ENCODE results near the gene RSRC2. TPM values are rescaled to one million over a fixed set of nuclear protein-coding genes. Genes with fewer than 3 reads are reported as not detected.
A peak's percentile ranks its signal among the peaks of the same experiment; 100 is the strongest.

Gene RSRC2
- total and polyA plus RNA-seq, 9 of the 15 experiments (the other 6 are each of a cell fraction or from before 2014, with no cell fraction given), result 52.6 to 123 (median 80.3) TPM

- TF ChIP-seq POU5F1 (IDR thresholded peaks at IDR 0.05; ENCODE audit: borderline replicate concordance, low read depth, low read length, partially characterized antibody) (peak; percentile 95), ZNF695 (CRISPR knock-in tag; IDR thresholded peaks at IDR 0.05) (no peak), CCNT2 (IDR thresholded peaks at IDR 0.05; ENCODE audit: borderline replicate concordance, extremely low read depth, insufficient read length, low read depth, low read length) (peak; percentile 12), ATF1 (CRISPR knock-in tag; IDR thresholded peaks at IDR 0.05) (no peak), ATF1 (tag; IDR thresholded peaks at IDR 0.05) (peak; percentile 34; the same call in 1 of the 2 replicates), ZBTB43 (CRISPR knock-in tag; IDR thresholded peaks at IDR 0.05) (peak; percentile 26; the same call in 1 of the 2 replicates), CXXC5 (CRISPR knock-in tag; IDR thresholded peaks at IDR 0.05) (peak; percentile 65), GATAD2A (IDR thresholded peaks at IDR 0.05) (no peak)
Measured at GRCh38 chr12:122526683-122527477, at the start of gene RSRC2, which contains the start of gene KNTC1 (continued).

GRCh38 chr12:122571821-122572220 is 45.1 kb upstream of the RSRC2 start:
- Histone ChIP-seq H3K4me3 (no peak overlapping the region), H3K9me1 (ENCODE audit: control insufficient read depth, insufficient read depth, low read length) (no peaks in the 10 kb centered on the region), H3K27ac (ENCODE audit: extremely low read depth, low read depth, low read length) (no peak overlapping the region), H3K79me2 (ENCODE audit: control insufficient read depth, insufficient read depth, low read length) (no peaks in the 10 kb centered on the region), H3K9ac (ENCODE audit: insufficient read depth in 1 of 2, low read depth in 2 of 2, low read length in 2 of 2) (no peak overlapping the region), H3K36me3 (ENCODE audit: control insufficient read depth, insufficient read depth, low read length) (peaks cover 92% of the 10 kb centered on the region), H4K20me1 (replicated peaks; ENCODE audit: control insufficient read depth, insufficient read depth, low read length) (no peaks in the 10 kb centered on the region), H3K4me1 (replicated peaks in 1 of 2; ENCODE audit: control insufficient read depth in 2 of 2, insufficient read depth in 2 of 2, low read length in 2 of 2) (no peaks in the 10 kb centered on the region), H3K9me3 (replicated peaks; ENCODE audit: control insufficient read depth, insufficient read depth, low read depth, low read length) (no peaks in the 10 kb centered on the region), H3K27me3 (ENCODE audit: control insufficient read depth in 2 of 2, insufficient read depth in 2 of 2, low read length in 2 of 2) (no peaks in the 10 kb centered on the region), H3K4me2 (ENCODE audit: insufficient read depth, low read length) (no peak overlapping the region), H2AFZ (ENCODE audit: low read depth, low read length) (no peak overlapping the region)
- ChIA-PET POLR2A (interaction anchor here (0.6 kb wide), 1 partner anchor 9 kb away, joined by 3 read pairs; no protein-coding TSS in a partner anchor), CTCF (ENCODE audit: low intra/inter-chr PET ratio) (no interaction called here)
- ATAC-seq (no peak), DNase-seq (ENCODE audit: extremely low read depth in 1 of 4, low spot score in 3 of 4) (no peak), FAIRE-seq (no peak)
- 92% methylated on average over 6 of the region's 6 CpGs for WGBS (ENCODE audit: insufficient coverage, low coverage, missing lambda C conversion rate)
- BruUV-seq (replicated peaks), result no TSS peak
- in situ Hi-C loops (cut with MboI) (no loop called here), intact Hi-C loops (cut with micrococcal nuclease) (no loop called here)
- TF ChIP-seq ARID1B (IDR thresholded peaks at IDR 0.05), result no peak
- no peak for TF ChIP-seq HOXB6 (CRISPR knock-in tag; IDR thresholded peaks at IDR 0.05; ENCODE audit: borderline replicate concordance)
- TF ChIP-seq PPARD (CRISPR knock-in tag; IDR thresholded peaks at IDR 0.05), result no peak
- TF ChIP-seq MEIS2 (IDR thresholded peaks at IDR 0.05; ENCODE audit: partially characterized antibody), result no peak
- no peak for TF ChIP-seq BHLHE40 (IDR thresholded peaks at IDR 0.05; ENCODE audit: low read length)
- TF ChIP-seq SOX6 (IDR thresholded peaks at IDR 0.05), result no peak
- TF ChIP-seq CHD2 (IDR thresholded peaks at IDR 0.05; ENCODE audit: low read depth, low read length), result no peak
- TF ChIP-seq ZBTB26 (CRISPR knock-in tag; IDR thresholded peaks at IDR 0.05), result no peak
- no peak for TF ChIP-seq GTF2B (IDR thresholded peaks at IDR 0.05; ENCODE audit: extremely low read depth, insufficient read length)
- TF ChIP-seq ELF1 (tag; IDR thresholded peaks at IDR 0.05), result no peak

All from K562 (cell line).